ENCODE data around the gene EPN1.
"Not testable (repeated sequence)": the region's sequence is repeated elsewhere in the genome, so short reads cannot be mapped to it uniquely, and the experiment has no call there.

EPN1 gene

GRCh38 chr19:55730378-55730777, 55.4 kb downstream of the EPN1 start:
- DNase-seq = not testable (repeated sequence)

DNA sequence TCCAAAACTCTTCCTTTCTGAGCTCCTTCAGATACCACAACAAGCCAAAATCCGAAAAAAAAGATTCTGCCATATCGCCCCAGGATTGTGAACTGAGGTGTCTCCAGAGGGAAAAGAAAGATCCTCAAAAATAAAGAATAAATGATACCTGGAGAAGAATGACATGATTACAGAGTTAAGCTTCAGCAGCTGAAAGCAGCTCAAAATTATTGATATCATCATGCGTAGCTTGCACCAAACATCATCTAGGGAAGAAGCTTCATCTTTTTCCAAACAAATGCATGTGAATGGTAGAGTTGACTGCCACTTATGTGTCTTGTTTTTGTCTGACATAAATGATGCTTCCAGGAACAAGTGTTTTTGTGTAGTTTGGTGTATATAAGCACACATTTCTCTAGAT, 63.3 kb downstream of the EPN1 start, which contains the start of gene NLRP9:
Gene NLRP9, minus strand, starts transcription at position 101 of the 400 bp plus-strand sequence. Its CDS starts 28 bp downstream, at position 73.
- DNase-seq = no peak

- DNase-seq = no peak
Observed at GRCh38 chr19:55750715-55751114, 75.7 kb downstream of the EPN1 start.

GRCh38 chr19:55753401-55753800, 78.4 kb downstream of the EPN1 start:
- no peak for DNase-seq

GRCh38 chr19:55756808-55757207, 81.8 kb downstream of the EPN1 start:
- not testable (repeated sequence) for DNase-seq

- not testable (repeated sequence) for DNase-seq
Observed at GRCh38 chr19:55758797-55759196, 83.8 kb downstream of the EPN1 start, which contains the start of gene RFPL4A. Gene RFPL4A (plus strand): TSS chr19:55759097. CDS start chr19:55761801, 2,704 bp downstream.
